ENCODE results near the gene HSD11B1.

HSD11B1 gene

GRCh38 chr1:209728466-209728865 is 23.8 kb downstream of the HSD11B1 start:
- no peak for DNase-seq

- DNase-seq, result no peak
These were observed 24.8 kb downstream of the HSD11B1 start for GRCh38 chr1:209729436-209729835.

GRCh38 chr1:209732725-209733124 is 28.1 kb downstream of the HSD11B1 start:
- DNase-seq, result no peak

- no peak for DNase-seq
These were observed 29.0 kb downstream of the HSD11B1 start for GRCh38 chr1:209733409-209734192.

- DNase-seq, result no peak
These were observed 32.0 kb downstream of the HSD11B1 start for GRCh38 chr1:209736490-209737117.

- no peak for DNase-seq
These were observed 32.5 kb downstream of the HSD11B1 start for GRCh38 chr1:209737118-209737505.

- DNase-seq, result no peak
These were observed 33.6 kb downstream of the HSD11B1 start for GRCh38 chr1:209738270-209738669.

GRCh38 chr1:209741193-209741592 is 36.5 kb downstream of the HSD11B1 start:
- DNase-seq, result no peak

GRCh38 chr1:209741889-209742288 is 37.2 kb downstream of the HSD11B1 start:
- DNase-seq, result no peak

GRCh38 chr1:209742409-209743144 is 37.9 kb downstream of the HSD11B1 start:
- DNase-seq, result no peak

GRCh38 chr1:209743145-209743482 is 38.5 kb downstream of the HSD11B1 start:
- DNase-seq, result no peak

GRCh38 chr1:209746451-209747165 is 42.0 kb downstream of the HSD11B1 start:
- no peak for DNase-seq

- peak; percentile 93 for DNase-seq
These were observed 43.1 kb downstream of the HSD11B1 start for GRCh38 chr1:209747580-209748262.

GRCh38 chr1:209748620-209749019 is 44.0 kb downstream of the HSD11B1 start:
- no peak for DNase-seq

- no peak for DNase-seq
These were observed 44.6 kb downstream of the HSD11B1 start for GRCh38 chr1:209749205-209749604.

- DNase-seq, result no peak
These were observed 45.2 kb downstream of the HSD11B1 start for GRCh38 chr1:209749670-209750323.

- DNase-seq, result peak; percentile 46
These were observed 47.1 kb downstream of the HSD11B1 start for GRCh38 chr1:209751627-209752231.

GRCh38 chr1:209752890-209753289 is 48.2 kb downstream of the HSD11B1 start:
- DNase-seq, result no peak

- no peak for DNase-seq
These were observed 50.6 kb downstream of the HSD11B1 start for GRCh38 chr1:209755256-209755655.

GRCh38 chr1:209755926-209756614 is 51.4 kb downstream of the HSD11B1 start, which contains the start of gene TRAF3IP3:
Gene TRAF3IP3, plus strand, starts transcription at chr1:209756053. Its CDS starts 3,987 bp downstream, at chr1:209760040.
- DNase-seq, result peak; percentile 88
